Fibroblast of pulmonary artery (primary cell): ENCODE results near the gene TBC1D1.

Experiments
- DNase-seq: peaks from one replicate; pipeline ENCODE4 v3.0.0-alpha.2; 2010; ENCODE audit warnings: low read depth
- H3K4me3 ChIP-seq: replicated peaks from 2 replicates; pipeline ENCODE4 v1.5.1; 2011; ENCODE audit warnings: low read depth, mild to moderate bottlenecking, control low read depth, low read length, moderate library complexity
- TF ChIP-seq, protein P1 (sequence below): IDR thresholded peaks from 2 replicates; pipeline ENCODE4 v1.5.1; 2011; ENCODE audit warnings: mild to moderate bottlenecking, control low read depth, low read length, inconsistent platforms; ENCODE audit errors: missing control alignments

Gene TBC1D1

DNA sequence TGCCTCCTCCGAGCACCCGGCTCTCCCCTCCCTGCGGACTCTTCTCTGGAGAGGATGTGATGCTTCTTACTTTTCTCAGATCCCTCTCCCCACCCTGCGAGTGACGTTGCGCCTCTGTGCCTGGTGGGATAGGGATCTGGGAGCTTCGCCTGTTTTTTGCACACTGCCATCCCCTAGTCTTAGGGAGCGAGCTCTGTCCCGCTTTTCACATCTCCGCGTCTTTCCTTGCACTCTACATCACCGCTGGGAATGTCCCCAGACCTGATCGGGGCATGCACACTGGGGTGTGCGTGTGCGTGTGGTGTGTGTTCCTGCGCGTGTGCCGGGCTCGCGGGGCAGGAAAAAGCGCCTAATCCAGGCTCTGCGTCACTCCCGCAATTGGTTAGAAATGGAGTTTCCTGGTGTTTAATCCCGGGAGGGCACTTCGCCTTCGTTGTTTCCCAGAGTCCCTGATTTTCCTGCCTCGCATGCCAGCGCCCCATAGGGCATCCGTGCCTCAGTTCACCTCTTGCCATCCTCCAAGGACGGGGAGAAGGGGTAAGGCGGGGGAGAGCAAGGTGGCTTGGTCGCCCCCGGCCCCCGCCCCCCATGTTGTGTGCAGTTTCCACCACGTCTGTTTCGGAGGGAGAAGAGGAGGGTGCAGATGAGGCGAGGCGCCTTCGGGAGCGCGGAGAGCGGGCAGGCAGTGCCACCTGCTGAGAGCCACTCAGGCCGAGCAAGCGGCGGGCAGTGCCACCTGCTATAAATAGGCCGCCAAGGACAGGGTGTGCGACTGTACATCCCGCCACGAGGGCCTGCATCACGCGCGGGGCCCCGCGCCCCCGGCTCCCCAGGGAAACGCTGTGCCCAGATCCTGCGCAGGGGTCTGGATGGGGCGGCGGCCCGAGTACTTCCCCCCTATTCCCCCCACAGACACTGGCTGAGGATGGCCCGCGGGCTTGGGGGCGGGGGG is 759 bp upstream of the TBC1D1 start:
- TF ChIP-seq, protein P1, sequence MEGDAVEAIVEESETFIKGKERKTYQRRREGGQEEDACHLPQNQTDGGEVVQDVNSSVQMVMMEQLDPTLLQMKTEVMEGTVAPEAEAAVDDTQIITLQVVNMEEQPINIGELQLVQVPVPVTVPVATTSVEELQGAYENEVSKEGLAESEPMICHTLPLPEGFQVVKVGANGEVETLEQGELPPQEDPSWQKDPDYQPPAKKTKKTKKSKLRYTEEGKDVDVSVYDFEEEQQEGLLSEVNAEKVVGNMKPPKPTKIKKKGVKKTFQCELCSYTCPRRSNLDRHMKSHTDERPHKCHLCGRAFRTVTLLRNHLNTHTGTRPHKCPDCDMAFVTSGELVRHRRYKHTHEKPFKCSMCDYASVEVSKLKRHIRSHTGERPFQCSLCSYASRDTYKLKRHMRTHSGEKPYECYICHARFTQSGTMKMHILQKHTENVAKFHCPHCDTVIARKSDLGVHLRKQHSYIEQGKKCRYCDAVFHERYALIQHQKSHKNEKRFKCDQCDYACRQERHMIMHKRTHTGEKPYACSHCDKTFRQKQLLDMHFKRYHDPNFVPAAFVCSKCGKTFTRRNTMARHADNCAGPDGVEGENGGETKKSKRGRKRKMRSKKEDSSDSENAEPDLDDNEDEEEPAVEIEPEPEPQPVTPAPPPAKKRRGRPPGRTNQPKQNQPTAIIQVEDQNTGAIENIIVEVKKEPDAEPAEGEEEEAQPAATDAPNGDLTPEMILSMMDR: no peak
- no peak for DNase-seq
- peak overlapping the region; percentile 67 for H3K4me3 ChIP-seq

DNA sequence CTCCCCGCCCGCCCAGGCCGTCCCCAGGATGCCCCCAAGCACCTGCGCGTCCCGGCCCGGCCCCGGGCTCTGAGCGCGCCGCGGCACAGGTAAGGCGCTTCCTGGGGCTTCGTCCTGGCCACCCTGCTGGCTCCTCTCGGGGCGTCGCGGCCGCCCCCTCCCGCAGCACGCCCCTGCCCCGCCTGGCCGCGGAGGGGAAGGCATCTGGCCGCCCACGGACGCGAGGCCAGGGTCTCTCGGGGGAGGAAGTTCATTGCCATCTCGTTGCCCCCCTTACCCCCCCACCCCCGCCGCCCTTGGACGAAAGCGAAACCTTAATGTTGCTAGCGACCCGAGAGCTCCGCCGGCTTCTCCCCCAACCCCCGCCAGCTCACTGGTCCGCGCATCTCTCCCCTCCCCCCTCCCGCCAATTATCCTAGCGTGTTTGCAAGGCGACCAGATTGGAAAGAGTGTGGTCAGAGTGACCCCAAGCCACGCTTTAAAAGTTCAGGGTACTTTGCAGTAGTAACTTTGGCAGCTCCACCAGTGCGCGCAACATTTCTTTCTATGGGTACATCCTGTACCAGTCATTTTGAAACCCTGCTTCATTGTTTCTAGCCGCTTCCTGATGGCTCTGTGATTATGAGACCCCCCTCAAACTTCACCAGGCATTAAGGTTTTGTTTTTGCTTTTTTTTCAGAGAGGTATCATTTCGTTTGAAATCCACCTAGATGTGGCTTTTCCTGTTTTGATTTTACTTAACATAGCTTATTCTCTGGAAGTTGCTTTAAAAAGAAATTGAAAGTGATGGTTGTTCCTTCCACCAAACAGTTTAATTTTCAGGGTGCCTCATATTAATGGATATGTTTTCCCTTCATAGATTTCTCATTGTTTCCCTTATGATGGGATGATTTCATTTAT is 626 bp downstream of the TBC1D1 start:
- TF ChIP-seq, protein P1: no peak
- no peak for DNase-seq
- H3K4me3 ChIP-seq: peak overlapping the region; percentile 67

DNA sequence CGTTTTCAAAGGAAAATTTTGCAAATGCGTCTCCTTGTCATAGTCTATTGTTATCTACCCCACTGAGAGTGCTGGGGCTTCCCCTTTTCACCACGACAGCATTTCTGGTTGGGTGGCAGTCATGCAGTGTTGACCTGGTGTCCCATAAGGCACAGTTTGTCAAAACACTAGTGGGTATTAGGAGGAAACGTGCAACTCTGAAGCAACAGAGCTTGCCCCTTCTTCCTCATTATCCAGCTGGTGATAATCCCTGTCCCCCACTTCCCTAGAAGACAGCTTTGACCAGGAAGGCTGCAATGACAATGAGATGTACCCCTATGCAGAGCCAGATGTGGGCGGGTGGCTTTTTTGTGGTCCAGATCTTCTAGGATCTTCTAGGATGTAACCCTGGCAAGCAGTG is 1.8 kb downstream of the TBC1D1 start:
- no peak overlapping the region for H3K4me3 ChIP-seq
- TF ChIP-seq, protein P1: no peak
- no peak for DNase-seq

DNA sequence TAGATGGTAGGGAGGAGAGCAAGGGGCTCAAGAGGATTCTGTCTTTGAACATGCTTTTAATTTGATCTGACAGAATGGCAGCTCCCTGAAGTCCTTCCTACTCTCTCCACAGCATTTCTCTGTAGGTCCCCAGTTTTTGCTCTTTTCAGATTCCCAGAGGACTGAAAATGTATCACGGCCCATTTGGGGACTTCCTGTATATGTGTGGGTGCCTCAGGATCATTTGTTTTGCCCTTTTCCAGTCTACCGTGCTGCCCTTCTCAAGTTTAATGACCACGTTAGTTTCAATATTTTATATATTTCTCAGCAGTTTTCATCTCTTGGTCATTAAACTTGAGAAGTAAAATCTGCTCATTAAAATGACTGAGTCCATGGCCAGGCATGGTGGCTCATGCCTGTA is 2.3 kb downstream of the TBC1D1 start:
- DNase-seq: no peak
- H3K4me3 ChIP-seq: no peak overlapping the region
- TF ChIP-seq, protein P1: no peak

DNA sequence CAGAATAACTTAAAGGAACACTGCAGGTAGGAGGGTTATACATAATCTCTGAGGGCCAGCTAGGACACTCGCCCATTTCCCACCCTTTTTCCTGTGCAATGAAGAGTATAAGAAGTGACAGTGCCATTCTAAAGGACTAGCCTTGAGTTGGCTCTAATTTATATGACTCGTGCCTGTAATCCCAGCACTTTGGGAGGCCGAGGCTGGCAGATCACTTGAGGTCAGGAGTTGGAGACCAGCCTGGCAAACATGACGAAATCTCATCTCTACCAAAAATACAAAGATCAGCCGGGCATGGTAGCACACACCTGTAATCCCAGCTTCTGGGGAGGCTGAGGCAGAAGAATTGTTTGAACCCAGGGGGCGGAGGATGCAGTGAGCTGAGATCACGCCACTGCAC is 4.4 kb downstream of the TBC1D1 start:
- no peak for DNase-seq
- no peak overlapping the region for H3K4me3 ChIP-seq
- TF ChIP-seq, protein P1: no peak

DNA sequence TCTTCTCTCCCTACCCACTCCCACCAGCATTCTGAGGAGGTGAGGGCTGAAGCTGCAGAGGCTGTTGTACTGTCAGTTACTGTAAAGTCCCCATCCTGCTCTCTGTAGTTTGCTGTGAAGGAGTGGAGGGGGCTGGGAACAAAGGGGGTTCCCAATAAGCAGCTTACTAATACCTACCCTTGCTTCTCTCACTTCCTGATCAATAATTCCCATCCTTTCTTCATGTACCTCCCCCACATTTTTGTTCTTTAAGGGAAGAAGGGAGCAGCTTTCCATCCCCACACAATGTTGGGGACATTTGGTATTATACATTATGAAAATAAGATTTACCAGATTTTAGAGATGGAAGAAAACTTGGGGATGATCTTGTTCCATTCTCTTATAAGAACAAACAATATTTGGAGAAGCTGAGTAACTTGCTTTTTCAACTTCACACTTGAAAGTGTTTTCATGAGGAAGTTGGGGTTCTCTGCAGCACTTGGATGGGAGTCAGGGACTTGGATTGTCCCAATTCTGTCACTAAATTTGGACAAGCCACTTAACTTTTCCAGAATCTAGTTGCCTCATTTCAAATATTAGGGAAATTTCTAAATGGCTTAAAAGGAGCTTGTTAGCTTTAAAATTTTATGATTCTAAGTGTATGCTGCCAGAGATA is 5.4 kb downstream of the TBC1D1 start:
- no peak for DNase-seq
- no peak overlapping the region for H3K4me3 ChIP-seq
- TF ChIP-seq, protein P1: no peak
